RPMI8226 (cell line): Measurements from ENCODE around the gene NUDT8.
"Not testable (repeated sequence)": the region's sequence is repeated elsewhere in the genome, so short reads cannot be mapped to it uniquely, and the experiment has no call there.

ENCODE experiments used
- DNase-seq: peaks from one replicate; pipeline ENCODE4 v3.0.0-alpha.2; 2015

Gene NUDT8

DNA sequence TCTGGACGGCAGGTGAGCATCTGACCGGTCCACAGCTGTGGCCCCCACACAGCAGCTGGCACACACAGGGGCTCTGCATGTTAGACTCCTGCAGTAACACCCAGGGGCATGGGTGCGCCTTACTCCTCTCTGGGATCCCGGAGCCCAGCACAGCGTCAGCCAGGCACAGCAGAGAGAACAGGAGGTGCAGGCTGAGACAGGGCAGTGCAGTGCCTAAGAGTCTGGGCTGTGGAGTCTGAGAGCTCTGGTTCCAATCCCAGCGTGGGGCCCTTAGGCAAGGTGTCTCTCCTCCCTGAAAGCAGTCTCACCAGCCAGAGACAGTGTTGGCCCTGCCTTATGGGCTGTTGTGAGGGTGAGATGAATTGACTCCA, 2.3 kb downstream of the NUDT8 start:
- no peak for DNase-seq

DNA sequence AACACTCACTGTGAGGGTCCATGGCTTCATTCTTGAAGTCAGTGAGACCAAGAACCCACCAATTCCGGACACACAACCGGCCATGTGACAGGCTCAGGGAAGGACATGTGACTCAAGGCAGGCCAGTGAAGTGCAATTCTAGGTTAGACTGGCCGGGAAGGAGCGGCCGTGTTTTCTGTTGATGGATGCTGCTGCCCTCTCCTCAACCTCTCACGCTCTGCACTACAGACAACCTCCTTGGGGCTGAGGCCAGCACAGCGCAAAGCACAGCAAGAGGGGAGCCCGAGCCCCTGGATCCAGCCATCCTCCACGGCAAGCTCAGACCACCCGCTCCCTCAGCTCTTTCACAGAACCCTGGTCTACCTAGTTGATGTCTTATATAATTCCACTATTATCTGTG, 2.8 kb downstream of the NUDT8 start:
- DNase-seq = no peak

DNA sequence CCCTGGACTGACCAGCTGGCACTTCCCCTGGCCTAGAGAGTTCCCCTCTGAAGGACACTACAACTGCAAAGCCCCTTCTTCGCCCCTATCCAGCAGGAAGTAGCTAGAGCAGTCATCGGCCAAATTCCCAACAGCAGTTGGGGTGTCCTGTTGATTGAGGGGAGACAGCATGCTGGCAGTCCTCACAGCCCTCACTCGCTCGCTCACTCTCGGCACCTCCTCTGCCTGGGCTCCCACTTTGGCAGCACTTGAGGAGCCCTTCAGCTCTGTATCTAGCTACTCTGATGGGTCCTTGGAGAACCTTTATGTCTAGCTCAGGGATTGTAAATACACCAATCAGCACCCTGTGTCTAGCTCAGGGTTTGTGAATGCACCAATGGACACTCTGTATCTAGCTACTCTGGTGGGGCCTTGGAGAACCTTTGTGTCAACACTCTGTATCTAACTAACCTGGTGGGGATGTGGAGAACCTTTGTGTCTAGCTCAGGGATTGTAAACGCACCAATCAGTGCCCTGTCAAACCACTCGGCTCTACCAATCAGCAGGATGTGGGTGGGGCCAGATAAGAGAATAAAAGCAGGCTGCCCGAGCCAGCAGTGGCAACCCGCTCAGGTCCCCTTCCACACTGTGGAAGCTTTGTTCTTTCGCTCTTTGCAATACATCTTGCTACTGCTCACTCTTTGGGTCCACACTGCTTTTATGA, 3.5 kb downstream of the NUDT8 start:
- not testable (repeated sequence) for DNase-seq

DNA sequence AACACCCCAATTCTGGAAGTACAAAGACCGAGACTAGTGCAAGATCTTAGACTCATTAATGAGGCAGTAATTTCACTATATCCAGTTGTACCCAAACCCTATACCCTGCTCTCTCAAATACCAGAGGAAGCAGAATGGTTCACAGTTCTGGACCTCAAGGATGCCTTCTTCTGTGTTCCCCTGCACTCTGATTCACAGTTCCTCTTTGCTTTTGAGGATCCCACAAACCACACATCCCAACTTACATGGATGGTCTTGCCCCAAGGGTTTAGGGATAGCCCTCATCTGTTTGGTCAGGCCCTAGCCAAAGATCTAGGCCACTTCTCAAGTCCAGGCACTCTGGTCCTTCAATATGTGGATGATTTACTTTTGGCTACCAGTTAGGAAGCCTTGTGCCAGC, 5.9 kb downstream of the NUDT8 start:
- DNase-seq = not testable (repeated sequence)

DNA sequence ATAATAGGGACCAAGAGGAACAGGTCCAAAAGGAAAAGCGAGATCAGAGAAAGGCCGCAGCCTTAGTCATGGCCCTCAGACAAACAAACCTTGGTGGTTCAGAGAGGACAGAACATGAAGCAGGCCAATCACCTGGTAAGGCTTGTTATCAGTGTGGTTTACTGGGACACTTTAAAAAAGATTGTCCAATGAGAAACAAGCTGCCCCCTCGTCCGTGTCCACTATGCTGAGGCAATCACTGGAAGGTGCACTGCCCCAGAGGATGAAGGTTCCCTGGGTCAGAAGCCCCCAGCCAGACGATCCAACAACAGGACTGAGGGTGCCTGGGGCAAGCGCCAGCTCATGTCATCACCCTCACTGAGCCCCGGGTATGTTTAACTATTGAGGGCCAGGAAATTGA, 6.8 kb downstream of the NUDT8 start:
- not testable (repeated sequence) for DNase-seq

DNA sequence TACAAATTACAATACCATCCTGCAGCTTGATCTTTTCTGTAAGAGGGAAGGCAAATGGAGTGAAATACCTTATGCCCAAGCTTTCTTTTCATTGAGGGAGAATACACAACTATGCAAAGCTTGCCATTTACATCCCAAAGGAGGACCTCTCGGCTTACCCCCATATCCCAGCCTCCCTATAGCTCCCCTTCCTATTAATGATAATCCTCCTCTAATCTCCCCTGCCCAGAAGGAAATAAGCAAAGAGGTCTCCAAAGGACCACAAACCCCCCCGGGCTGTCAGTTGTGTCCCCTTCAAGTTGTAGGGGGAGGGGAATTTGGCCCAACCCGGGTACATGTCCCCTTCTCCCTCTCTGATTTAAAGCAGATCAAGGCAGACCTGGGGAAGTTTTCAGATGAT, 7.8 kb downstream of the NUDT8 start:
- DNase-seq = not testable (repeated sequence)

DNA sequence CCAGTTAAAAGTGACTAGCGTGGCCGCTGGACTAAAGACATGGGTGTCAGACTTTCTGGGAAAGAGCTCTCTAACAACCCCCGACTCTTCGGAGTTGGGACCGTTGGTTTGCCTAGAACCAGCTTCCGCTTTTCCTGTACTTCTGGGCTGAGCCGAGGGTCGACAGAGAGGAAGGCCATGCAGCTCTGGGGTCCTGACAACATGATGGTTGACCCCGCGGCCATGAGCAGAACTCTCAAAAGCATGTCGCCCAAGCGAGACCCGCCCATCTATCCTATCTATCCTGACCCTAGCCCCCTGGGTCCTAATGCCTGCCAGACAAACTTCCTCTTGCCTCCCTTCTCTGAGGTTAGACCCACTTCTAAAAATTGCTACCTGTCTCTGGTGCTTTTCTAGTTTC, 9.1 kb downstream of the NUDT8 start:
- not testable (repeated sequence) for DNase-seq

DNA sequence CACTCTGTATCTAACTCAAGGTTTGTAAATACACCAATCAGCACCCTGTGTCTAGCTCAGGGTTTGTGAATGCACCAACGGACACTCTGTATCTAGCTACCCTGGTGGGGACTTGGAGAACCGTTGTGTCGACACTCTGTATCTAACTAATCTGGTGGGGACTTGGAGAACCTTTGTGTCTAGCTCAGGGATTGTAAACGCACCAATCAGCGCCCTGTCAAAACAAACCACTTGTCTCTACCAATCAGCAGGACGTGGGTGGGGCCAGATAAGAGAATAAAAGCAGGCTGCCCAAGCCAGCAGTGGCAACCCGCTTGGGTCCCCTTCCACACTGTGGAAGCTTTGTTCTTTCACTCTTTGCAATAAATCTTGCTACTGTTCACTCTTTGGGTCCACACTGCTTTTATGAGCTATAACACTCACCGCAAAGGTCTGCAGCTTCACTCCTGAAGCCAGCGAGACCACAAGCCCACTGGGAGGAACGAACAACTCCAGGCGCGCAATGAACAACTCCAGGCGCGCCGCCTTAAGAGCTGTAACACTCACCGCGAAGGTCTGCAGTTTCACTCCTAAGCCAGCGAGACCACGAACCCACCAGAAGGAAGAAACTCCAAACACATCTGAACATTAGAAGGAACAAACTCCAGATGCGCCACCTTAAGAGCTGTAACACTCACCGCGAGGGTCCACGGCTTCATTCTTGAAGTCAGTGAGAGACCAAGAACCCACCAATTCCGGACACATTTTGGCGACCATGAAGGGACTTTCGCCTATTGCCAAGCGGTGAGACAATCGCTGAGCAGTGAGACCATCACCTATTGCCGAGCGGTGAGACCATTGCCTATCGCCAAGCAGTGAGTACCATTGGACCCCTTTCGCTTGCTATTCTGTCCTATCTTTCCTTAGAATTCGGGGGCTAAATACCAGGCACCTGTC, 9.8 kb downstream of the NUDT8 start:
- not testable (repeated sequence) for DNase-seq

DNA sequence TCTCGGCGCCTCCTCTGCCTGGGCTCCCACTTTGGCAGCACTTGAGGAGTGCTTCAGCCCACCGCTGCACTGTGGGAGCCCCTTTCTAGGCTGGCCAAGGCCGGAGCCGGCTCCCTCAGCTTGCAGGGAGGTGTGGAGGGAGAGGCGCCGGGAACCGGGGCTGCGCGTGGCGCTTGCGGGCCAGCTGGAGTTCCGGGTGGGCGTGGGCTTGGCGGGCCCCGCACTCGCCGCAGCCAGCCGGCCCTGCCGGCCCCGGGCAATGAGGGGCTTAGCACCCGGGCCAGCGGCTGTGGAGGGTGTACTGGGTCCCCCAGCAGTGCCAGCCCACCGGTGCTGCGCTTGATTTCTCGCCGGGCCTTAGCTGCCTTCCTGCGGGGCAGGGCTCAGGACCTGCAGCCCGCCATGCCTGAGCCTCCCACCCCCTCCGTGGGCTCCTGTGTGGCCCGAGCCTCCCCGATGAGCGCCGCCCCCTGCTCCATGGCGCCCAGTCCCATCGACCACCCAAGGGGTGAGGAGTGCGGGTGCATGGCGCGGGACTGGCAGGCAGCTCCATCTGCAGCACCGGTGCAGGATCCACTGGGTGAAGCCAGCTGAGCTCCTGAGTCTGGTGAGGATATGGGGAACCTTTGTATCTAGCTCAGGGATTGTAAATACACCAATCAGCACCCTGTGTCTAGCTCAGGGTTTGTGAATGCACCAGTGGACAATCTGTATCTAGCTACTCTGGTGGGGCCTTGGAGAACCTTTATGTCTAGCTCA, 10.7 kb downstream of the NUDT8 start:
- DNase-seq = not testable (repeated sequence)

DNA sequence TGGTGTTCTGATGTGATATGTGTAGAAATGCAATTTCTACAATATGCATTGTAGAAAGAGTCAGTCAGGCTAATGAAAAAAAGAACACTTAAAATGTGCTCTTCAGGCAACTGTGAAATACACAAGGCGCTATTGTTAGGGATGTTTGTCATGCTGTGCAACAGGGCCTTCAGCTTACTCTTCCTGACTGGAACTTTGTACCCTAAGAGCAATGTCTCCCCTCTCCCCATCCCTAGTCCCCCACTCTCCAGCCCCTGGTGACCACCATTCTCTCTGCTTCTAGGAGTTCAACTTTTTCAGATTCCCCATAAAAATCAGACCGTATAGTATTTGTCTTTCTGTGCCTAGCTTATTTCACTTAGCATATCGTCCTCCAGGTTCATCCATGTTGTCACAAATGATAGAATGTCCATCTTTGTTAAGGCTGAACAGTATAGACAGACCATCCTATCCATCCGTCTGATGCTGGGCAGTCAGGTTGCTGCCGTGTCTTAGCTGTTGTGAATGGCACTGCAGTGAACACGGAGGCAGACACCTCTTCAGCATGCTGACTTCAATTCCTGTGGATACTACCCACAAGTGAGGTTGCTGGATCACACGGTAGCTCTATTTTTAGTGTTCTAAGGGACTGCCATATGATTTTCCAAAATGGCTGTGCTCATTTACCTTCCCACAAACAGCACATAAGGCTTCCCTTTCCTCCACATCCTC, 12.3 kb downstream of the NUDT8 start:
- DNase-seq = no peak

DNA sequence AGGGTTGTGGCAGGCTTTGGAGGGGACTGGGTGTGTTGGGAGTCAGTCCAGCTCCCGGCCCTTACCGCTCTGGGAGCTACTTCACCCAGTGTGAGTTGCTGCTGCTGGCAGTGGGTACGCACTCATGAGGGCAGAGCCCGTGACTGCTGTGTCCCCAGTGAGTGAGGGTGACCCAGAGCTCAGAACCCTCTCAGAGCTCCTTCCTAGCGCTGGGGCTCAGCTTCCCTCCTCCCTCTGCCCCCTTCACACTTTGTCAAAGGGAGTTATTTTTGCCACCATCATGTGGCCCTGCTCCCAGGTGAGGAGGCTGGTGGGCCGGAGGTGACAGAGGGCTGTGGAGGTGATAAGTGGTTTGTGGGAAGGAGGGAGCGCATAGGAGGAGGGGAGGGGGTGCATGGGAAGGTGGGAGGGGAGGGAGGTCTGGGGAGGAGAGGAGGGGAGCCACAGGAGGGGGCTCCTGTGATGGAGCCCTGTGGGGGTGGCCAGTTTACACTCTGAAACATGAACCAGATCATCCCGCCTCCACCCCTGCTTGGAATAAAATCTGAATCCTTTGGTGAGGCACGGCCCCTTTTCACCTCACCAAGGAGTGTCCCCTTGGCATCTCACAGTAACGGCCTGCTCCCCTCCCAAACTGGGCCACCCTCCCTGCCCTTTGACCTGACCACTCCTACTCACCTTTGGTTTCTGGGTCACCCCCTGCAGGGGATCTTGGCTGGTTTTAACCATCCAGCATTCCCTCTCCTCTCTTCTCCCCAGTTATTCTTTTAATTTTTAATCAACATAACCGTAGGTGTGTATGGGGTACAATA, 13.1 kb downstream of the NUDT8 start:
- DNase-seq = no peak

DNA sequence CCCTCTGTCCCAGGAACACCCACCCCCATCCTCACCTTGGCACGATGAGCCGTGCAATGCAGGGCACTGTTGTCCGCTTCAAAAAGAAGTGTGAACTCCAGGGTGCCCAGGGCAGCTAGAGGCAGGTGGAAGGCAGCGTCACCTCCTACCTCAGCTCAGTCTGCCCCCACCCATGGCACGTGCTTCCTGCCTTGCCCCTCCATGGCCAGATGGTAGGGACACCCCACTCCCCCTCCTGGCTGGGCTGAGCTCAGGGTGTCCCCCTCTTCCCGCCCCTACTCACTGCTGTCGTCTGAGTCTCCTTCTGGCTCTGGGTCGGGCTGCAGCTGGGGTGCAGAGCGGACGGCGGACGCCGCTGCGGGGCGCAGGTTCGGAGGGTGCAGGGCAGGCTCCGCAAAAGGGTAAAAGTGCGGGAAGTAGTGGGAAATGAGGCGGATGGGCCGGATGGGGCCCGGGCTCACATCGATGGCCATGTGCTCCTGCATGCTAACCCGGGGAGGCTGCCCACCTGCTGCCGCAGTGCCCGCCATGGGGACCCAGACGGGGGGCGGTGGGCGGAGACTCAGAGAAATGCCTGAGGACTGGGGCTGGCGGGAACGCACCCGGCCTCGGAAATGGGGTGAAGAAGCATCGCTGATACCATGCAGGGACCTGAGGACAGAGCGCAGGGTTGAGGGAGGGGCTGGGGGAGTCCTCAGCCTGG, 13.9 kb downstream of the NUDT8 start:
- no peak for DNase-seq

DNA sequence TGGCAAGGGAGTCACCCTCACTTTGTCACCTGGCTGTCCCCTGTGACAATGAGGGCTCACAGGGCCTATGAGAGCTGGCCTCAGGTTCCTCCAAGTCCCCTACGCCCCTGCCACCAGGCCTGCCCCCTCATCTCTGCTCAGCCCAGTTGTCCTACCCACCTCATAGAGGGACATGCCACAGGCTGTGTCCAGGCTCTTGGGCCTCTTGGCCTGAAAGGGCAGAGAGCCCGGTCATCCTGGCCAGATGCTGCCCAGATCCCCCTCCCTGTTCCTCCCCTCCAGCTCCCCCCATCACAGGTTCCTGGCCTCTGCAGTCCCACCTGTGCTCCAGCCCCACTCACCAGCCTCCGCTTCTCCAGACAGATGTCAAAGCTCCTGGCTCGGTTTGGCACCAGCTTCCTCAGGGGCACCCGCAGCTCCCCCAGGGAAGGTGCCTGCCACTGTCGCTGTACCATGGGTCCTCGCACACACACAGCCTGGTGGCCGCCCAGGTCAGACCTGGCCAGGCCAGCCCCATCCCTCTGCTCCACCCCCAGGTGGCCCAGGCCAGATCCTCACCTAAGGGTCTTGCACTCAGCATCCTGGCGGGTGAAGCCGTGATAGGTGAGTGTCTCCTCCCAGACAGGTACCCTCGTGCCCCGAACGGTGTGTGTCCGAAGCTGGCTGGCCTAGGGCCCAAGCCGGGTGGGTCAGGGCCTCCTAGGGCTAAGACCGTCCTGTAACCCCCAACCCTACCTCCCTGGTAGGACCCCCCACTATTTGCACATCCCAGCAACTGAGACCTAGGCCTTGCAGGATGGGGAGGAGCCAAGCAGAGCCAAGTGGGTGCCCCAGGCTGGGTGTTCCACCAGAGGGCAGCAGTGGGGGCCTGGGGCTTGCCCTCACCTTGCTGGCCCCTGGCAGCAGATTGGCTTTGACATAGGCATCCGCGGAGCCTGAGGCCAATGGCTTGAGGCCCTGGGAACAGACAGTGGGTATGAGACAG, 14.7 kb downstream of the NUDT8 start:
- DNase-seq = peak; percentile 77

DNA sequence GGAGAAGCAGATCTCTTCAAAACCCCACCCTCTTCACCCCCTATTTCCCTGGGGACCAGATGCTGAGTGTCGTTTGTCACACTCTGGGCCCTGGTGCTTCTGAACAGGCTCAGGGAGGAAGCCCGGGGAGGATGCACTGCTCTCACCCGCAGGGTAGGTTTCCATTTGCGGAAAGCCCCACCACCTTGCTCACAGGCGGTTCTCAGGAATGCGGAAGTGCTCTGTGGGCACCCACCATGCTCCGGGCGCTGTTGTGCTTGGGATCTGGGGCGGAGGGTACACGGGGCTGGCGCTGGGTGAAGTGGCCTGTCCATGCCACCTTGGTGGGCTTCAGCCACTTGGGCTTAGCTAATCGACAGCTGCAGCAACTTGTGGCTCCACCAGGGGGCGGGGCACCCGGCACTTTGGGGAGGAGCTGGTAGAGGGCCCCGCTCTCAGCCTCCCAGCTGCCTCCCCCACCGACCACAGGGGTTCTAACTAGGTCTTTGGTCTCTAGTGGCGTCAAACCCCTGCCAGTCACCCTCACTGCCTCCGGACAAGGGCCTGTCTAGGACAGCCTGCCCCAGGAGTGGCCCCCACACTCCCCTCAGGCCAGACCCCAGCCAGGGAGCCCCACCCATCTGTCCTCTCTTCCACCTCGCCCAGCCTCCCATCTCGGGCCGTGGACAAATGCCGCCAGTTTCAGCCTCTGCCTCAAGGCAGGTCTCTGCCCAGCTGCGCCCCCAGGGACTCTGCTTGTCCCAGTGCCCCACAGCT, 15.6 kb downstream of the NUDT8 start:
- DNase-seq = peak; percentile 92

DNA sequence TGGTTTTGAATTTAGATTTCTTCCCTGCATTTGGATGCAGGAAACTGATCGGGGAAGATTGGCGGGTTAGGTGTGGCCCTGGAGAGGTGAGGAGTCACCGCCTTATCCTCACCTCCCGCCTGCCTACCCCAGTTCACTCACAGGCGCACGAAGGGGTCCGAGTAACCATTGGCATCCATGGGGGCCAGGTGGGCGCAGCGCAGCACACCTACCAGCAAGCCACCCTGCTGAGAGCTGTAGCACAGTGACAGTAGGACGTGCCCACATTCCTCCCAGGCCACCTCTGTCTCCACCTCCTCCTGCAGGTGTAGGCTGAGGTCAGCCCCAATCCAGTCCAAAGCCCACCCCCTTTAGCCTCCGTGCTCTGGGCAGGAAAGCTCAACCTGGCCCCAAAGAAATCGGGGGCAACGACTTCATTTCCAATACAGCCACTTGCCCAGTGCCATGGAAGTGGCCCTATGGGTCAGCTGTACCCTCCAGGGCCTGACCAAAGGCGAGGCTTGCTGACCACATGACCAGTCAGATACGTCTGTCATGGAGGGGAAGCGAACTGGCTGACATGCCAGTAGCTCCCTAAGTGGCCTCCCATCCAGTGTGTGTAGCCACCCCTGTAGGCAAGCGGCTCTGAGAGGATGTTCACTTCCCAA, 16.3 kb downstream of the NUDT8 start:
- DNase-seq = no peak

DNA sequence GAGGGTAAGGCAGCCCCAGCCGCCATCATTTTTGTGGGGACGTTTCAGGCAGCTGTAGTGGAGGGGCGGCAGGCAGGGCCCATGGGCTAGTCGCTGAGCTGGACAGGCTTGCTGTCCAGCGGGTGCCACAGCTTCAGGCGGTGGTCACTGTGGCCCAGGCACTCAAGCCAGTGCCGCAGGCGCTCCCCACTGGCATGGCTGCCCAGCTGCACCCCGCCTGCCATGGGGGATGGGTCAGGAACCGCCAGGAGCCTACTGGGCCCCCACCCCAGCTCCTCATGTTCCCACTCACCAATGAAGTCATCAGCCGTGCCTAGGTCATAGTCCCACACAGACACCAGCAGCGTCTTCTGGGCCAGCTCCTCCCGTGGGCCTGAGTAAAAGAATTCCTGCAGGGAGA, 17.0 kb downstream of the NUDT8 start:
- no peak for DNase-seq

DNA sequence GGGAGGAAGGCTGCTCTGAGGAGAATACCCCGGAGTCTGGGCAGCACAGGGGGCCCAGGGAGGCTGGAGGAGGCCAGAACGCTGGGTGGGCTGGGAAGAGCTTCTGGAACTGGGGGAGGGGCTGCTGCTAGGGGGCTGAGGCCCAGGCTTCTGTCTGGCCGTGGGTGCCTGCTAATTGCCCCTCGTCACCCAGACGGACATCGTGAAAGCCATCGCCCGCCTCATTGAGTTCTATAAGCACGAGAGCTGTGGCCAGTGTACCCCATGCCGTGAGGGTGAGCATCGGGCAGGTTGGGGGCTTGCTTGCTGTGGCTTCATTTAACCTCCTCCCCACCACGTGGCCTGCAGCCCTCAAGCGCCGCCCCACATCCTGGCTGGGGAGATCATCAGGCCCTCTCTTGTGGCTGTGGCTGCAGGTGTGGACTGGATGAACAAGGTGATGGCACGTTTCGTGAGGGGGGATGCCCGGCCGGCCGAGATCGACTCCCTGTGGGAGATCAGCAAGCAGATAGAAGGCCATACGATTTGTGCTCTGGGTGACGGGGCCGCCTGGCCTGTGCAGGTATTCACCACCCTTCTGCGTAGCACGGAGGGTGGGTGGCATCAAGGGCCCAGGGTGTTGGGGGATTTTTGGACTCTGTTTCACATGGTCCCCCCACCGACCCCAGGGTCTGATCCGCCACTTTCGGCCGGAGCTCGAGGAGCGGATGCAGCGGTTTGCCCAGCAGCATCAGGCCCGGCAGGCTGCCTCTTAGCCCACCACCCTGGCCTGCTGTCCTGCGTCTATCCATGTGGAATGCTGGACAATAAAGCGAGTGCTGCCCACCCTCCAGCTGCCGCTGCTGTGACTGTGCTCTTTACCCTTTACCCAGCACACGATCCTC, 17.8 kb downstream of the NUDT8 start:
- DNase-seq = no peak

DNA sequence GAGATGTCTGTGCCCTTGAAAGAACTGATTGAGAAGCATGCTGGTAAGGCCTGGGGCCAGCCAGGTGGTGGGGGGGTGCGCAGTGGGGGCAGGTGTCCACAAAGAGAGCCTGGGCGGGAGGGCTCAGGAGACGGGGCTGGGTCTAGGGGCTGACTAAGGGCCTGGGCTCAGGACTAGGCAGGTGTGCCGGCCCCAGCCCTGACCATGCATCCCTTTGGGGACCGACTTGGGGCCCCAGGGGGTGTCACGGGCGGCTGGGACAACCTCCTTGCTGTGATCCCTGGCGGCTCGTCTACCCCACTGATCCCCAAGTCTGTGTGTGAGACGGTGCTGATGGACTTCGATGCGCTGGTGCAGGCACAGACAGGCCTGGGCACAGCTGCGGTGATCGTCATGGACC, 18.6 kb downstream of the NUDT8 start:
- DNase-seq = no peak
